Activated T-helper 2 cell treated with anti-CD3 and anti-CD28 coated beads, Interferon-gamma antibody, Interleukin-2, Interleukin-4, amounts not matched to agents 10 μg/mL and 5 μg/mL and 100 μg/mL, durations not matched to agents 14 hours and 24 hours and 36 hours (primary cell): ENCODE results near the gene CCDC178. TPM values are rescaled to one million over a fixed set of nuclear protein-coding genes. Genes with fewer than 3 reads are reported as not detected.
A peak's percentile ranks its signal among the peaks of the same experiment; 100 is the strongest.

ENCODE experiments used
- DNase-seq: peaks from one replicate; pipeline ENCODE4 v3.0.0; 2021; ENCODE audit warnings: low spot score
- H3K27ac Mint-ChIP-seq: one replicate; pipeline ENCODE4 v1.8.0; 2021; ENCODE audit warnings: mixed read lengths
- H3K27me3 Mint-ChIP-seq: one replicate; pipeline ENCODE4 v1.8.0; 2021; ENCODE audit warnings: low read depth, mixed read lengths
- H3K36me3 Mint-ChIP-seq: one replicate; pipeline ENCODE4 v1.8.0; 2021; ENCODE audit warnings: low read depth, mixed read lengths
- H3K4me1 Mint-ChIP-seq: one replicate; pipeline ENCODE4 v1.8.0; 2021; ENCODE audit warnings: low read depth, mixed read lengths
- H3K4me3 Mint-ChIP-seq: one replicate; pipeline ENCODE4 v1.8.0; 2021; ENCODE audit warnings: low read depth, mild to moderate bottlenecking, moderate library complexity, mixed read lengths
- H3K9me3 Mint-ChIP-seq: one replicate; pipeline ENCODE4 v1.8.0; 2021; ENCODE audit warnings: mixed read lengths
- intact Hi-C: fragments of 100-400 bp; cut with micrococcal nuclease; formaldehyde crosslinking; loops from one replicate; pipeline ENCODE4 v1.15.1; 2023
- total RNA-seq: library from RNA; stranded (reverse); gene quantifications from 2 replicates; pipeline ENCODE4 v1.2.3, GENCODE V29; 2022

Gene CCDC178
- total RNA-seq, 1 donor from 2014 or later, result not detected

GRCh38 chr18:33270297-33270696 is 170.2 kb downstream of the CCDC178 start:
- Mint-ChIP-seq H3K4me1 (no peaks in the 10 kb centered on the region), H3K4me3 (no peak overlapping the region), H3K36me3 (no peaks in the 10 kb centered on the region), H3K27me3 (no peaks in the 10 kb centered on the region), H3K9me3 (no peaks in the 10 kb centered on the region), H3K27ac (no peak overlapping the region)
- DNase-seq, result no peak
- intact Hi-C loops, result no loop called here

DNA sequence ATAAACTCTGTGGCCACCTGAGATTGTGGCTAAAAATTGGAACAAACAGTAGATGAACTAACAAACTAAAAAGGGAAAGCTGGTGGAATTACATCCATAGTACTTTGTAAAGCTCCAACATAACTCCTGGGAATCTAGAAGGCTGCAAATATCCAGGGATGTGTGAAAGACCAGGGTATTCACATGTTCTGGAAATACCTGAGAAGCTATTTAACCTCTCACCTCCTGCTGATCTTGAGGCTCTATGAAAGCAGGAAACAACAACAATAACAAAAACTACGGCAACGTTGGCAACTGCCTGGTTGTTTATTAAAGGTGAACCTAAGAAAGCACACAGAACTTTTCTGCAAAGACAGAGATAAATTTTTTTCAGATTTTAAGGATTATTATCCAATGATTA is 171.3 kb downstream of the CCDC178 start:
- H3K27me3 Mint-ChIP-seq, result no peaks in the 10 kb centered on the region
- no peaks in the 10 kb centered on the region for H3K9me3 Mint-ChIP-seq
- H3K4me3 Mint-ChIP-seq, result no peak overlapping the region
- no peak for DNase-seq
- H3K27ac Mint-ChIP-seq, result no peak overlapping the region
- intact Hi-C loops, result no loop called here
- H3K36me3 Mint-ChIP-seq, result no peaks in the 10 kb centered on the region
- no peaks in the 10 kb centered on the region for H3K4me1 Mint-ChIP-seq

GRCh38 chr18:33264566-33264965 is 176.0 kb downstream of the CCDC178 start:
- Mint-ChIP-seq H3K36me3 (no peaks in the 10 kb centered on the region), H3K27me3 (no peaks in the 10 kb centered on the region), H3K4me1 (no peaks in the 10 kb centered on the region), H3K4me3 (no peak overlapping the region), H3K9me3 (peaks cover 4% of the 10 kb centered on the region), H3K27ac (no peak overlapping the region)
- intact Hi-C loops, result no loop called here
- DNase-seq, result no peak

GRCh38 chr18:33239298-33239697 is 201.2 kb downstream of the CCDC178 start:
- peaks cover 22% of the 10 kb centered on the region for H3K9me3 Mint-ChIP-seq
- intact Hi-C loops, result no loop called here
- H3K27me3 Mint-ChIP-seq, result no peaks in the 10 kb centered on the region
- no peaks in the 10 kb centered on the region for H3K4me1 Mint-ChIP-seq
- H3K36me3 Mint-ChIP-seq, result no peaks in the 10 kb centered on the region
- DNase-seq, result no peak
- H3K27ac Mint-ChIP-seq, result no peak overlapping the region
- H3K4me3 Mint-ChIP-seq, result no peak overlapping the region

GRCh38 chr18:33232318-33232626 is 208.2 kb downstream of the CCDC178 start:
- Mint-ChIP-seq H3K27ac (no peak overlapping the region), H3K4me1 (peaks cover 4% of the 10 kb centered on the region), H3K9me3 (no peaks in the 10 kb centered on the region), H3K36me3 (no peaks in the 10 kb centered on the region), H3K4me3 (no peak overlapping the region), H3K27me3 (no peaks in the 10 kb centered on the region)
- no peak for DNase-seq
- intact Hi-C loops, result loop anchor here (5.0 kb wide), 1 partner anchor 530 kb away; no protein-coding TSS in a partner anchor

- Mint-ChIP-seq H3K9me3 (no peaks in the 10 kb centered on the region), H3K27ac (no peak overlapping the region), H3K4me1 (peaks cover 4% of the 10 kb centered on the region), H3K27me3 (no peaks in the 10 kb centered on the region), H3K4me3 (no peak overlapping the region), H3K36me3 (no peaks in the 10 kb centered on the region)
- intact Hi-C loops, result loop anchor here (5.0 kb wide), 1 partner anchor 531 kb away; no protein-coding TSS in a partner anchor
- DNase-seq, result peak; percentile 29
Measured at GRCh38 chr18:33231474-33232317, 208.8 kb downstream of the CCDC178 start.

GRCh38 chr18:33212363-33212762 is 228.2 kb downstream of the CCDC178 start:
- no peaks in the 10 kb centered on the region for H3K36me3 Mint-ChIP-seq
- no peaks in the 10 kb centered on the region for H3K27me3 Mint-ChIP-seq
- H3K4me1 Mint-ChIP-seq, result no peaks in the 10 kb centered on the region
- no peaks in the 10 kb centered on the region for H3K9me3 Mint-ChIP-seq
- DNase-seq, result no peak
- intact Hi-C loops, result no loop called here
- no peak overlapping the region for H3K4me3 Mint-ChIP-seq
- no peak overlapping the region for H3K27ac Mint-ChIP-seq

- Mint-ChIP-seq H3K36me3 (no peaks in the 10 kb centered on the region), H3K27me3 (no peaks in the 10 kb centered on the region), H3K27ac (no peak overlapping the region), H3K4me3 (no peak overlapping the region), H3K9me3 (no peaks in the 10 kb centered on the region), H3K4me1 (no peaks in the 10 kb centered on the region)
- intact Hi-C loops, result no loop called here
- DNase-seq, result no peak
Measured at GRCh38 chr18:33210575-33211189, 229.8 kb downstream of the CCDC178 start.

DNA sequence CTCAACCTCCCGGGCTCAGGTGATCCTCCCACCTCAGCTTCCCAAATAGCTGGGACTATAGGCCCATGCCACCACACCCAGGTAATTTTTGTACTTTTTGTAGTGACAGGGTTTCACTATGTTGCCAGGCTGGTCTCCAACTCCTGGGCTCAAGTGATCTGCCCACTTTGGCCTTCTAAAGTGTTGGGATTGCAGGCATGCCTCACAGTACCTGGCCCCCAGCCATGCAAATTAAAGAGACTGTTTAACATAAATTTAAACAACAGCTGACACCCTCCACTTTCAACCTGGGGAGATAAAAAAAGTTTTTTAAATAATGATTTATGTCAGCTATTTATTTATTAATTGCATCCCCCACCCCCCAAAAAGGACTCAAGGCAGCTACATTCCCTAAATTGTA is 234.7 kb downstream of the CCDC178 start:
- no peaks in the 10 kb centered on the region for H3K36me3 Mint-ChIP-seq
- H3K9me3 Mint-ChIP-seq, result no peaks in the 10 kb centered on the region
- no peak overlapping the region for H3K4me3 Mint-ChIP-seq
- no peaks in the 10 kb centered on the region for H3K27me3 Mint-ChIP-seq
- H3K27ac Mint-ChIP-seq, result no peak overlapping the region
- intact Hi-C loops, result no loop called here
- DNase-seq, result no peak
- no peaks in the 10 kb centered on the region for H3K4me1 Mint-ChIP-seq

DNA sequence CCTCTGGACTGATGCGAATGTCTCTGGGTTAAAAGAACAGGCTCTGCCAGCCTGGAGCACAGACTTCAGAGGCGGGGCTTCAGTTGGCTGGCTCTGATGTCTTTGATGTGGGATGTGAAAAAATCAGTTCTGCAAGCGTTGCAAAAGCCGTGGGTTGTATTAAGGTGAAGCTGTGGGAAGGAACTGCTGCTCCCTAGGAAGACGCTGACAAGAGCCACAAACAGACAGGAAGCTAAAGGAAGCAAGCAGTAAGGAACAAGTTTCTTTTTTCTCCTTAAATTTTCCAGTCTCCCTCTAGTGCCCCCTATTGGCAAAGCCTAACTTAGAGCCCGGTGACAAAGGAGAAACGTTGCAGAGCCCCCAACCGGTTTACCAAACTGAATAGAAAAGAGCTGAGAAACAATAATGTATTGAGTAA is 239.0 kb downstream of the CCDC178 start:
- Mint-ChIP-seq H3K36me3 (no peaks in the 10 kb centered on the region), H3K4me3 (no peak overlapping the region), H3K27ac (no peak overlapping the region)

GRCh38 chr18:33195795-33196194 is 244.7 kb downstream of the CCDC178 start:
- intact Hi-C loops, result no loop called here
- Mint-ChIP-seq H3K27ac (no peak overlapping the region), H3K36me3 (no peaks in the 10 kb centered on the region), H3K4me1 (no peaks in the 10 kb centered on the region), H3K27me3 (no peaks in the 10 kb centered on the region), H3K9me3 (no peaks in the 10 kb centered on the region), H3K4me3 (no peak overlapping the region)
- DNase-seq, result no peak

More for the DNA sequence above, 239.0 kb downstream of the CCDC178 start:
- H3K27me3 Mint-ChIP-seq, result no peaks in the 10 kb centered on the region
- no peak for DNase-seq
- no peaks in the 10 kb centered on the region for H3K9me3 Mint-ChIP-seq
- H3K4me1 Mint-ChIP-seq, result no peaks in the 10 kb centered on the region
- intact Hi-C loops, result no loop called here

DNA sequence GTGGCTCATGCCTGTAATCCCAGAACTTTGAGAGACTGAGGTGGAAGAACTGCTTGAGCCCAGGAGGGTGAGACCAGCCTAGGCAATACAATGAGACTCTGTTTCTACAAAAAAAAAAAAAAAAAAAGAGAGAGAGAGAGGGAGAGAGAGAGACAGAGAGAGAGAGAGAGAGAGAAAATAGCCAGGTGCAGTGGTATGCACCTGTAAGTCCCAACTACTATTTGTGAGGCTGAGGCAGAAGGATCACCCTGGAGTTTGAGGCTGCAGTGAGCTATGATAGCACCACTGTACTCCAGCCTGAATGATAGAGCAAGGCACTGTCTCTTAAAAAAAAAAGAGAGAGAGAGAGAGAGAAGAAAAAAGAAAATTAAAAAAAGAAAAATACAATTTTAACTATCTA is 245.7 kb downstream of the CCDC178 start:
- H3K27me3 Mint-ChIP-seq, result no peaks in the 10 kb centered on the region
- no peaks in the 10 kb centered on the region for H3K9me3 Mint-ChIP-seq
- intact Hi-C loops, result no loop called here
- H3K4me1 Mint-ChIP-seq, result no peaks in the 10 kb centered on the region
- DNase-seq, result no peak
- H3K4me3 Mint-ChIP-seq, result no peak overlapping the region
- no peak overlapping the region for H3K27ac Mint-ChIP-seq
- no peaks in the 10 kb centered on the region for H3K36me3 Mint-ChIP-seq

- H3K4me1 Mint-ChIP-seq, result no peaks in the 10 kb centered on the region
- H3K4me3 Mint-ChIP-seq, result no peak overlapping the region
- no peaks in the 10 kb centered on the region for H3K36me3 Mint-ChIP-seq
- H3K9me3 Mint-ChIP-seq, result peaks cover 3% of the 10 kb centered on the region
- no peaks in the 10 kb centered on the region for H3K27me3 Mint-ChIP-seq
- intact Hi-C loops, result no loop called here
- no peak for DNase-seq
- no peak overlapping the region for H3K27ac Mint-ChIP-seq
Measured at GRCh38 chr18:33184958-33185357, 255.6 kb downstream of the CCDC178 start.
